ENCODE data around the gene OR5H14.
"Not testable (repeated sequence)": the region's sequence is repeated elsewhere in the genome, so short reads cannot be mapped to it uniquely, and the experiment has no call there.

Gene OR5H14

DNA sequence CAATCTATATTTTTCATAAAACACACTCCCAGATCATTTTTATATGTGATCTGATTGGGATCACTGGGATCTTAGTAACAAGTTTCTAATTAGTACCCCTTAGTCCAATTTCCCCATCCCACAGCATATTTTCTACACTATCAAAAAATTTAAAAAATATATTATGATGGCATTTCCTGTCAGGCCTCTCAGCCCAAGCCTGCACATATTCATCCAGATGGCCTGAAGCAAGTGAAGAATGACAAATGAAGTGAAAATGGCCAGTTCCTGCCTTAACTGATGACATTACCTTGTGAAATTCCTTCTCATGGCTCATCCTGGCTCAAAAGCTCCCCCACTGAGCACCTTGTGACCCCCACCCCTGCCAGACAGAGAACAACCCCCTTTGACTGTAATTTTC, 43.6 kb downstream of the OR5H14 start:
- DNase-seq; intact Hi-C loops (cut with DNase I): not testable (repeated sequence)

DNA sequence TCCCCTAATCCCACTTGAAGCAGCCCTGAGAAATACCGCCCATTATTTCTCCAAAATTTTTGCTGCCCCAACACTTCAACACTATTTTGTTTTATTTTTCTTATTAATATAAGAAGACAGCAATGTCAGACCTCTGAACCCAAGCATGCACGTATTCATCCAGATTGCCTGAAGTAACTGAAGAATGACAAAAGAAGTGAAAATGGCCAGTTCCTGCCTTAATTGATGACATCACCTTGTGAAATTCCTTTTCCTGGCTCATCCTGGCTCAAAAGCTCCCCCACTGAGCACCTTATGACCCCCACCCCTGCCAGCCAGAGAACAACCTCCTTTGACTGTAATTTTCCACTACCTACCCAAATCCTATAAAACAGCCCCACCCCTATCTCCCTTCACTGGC, 49.0 kb downstream of the OR5H14 start:
- DNase-seq; intact Hi-C loops (cut with DNase I): not testable (repeated sequence)

- DNase-seq, result no peak
- intact Hi-C loops (cut with DNase I), result no loop called here
Observed at GRCh38 chr3:98199020-98199419, 51.7 kb downstream of the OR5H14 start.

Data from posterior cingulate gyrus (tissue), 11 donors.